SK-N-SH treated with all-trans-retinoic acid at 6 μM for 48 hours (cell line): ENCODE results near the gene TMC4.

ENCODE experiments used
- ATAC-seq: fragments of 200-7000 bp; cut with Tn5 transposase; 3 replicates; pipeline ENCODE4 v1.9.1; 2020; ENCODE audit warnings: mild to moderate bottlenecking, moderate library complexity
- ARNTL ChIP-seq: fragments of 450-650 bp; formaldehyde crosslinking; IDR thresholded peaks from 2 replicates; pipeline ENCODE4 v1.5.0; 2020; ENCODE audit warnings: low read depth, mild to moderate bottlenecking, moderate library complexity, borderline replicate concordance
- BACH2 ChIP-seq: fragments of 250-450 bp; sonication (Bioruptor Pico); IDR thresholded peaks from 2 replicates; pipeline ENCODE4 v1.9.0; 2021; ENCODE audit warnings: mild to moderate bottlenecking, borderline replicate concordance
- CREB5 ChIP-seq: fragments of 250-450 bp; sonication (Bioruptor Pico); IDR thresholded peaks from 2 replicates; pipeline ENCODE4 v1.5.1; 2020; ENCODE audit warnings: low read depth, mild to moderate bottlenecking, moderate library complexity
- CSDC2 ChIP-seq: fragments of 250-450 bp; sonication (Bioruptor Pico); IDR thresholded peaks from 2 replicates; pipeline ENCODE4 v1.5.0; 2020; ENCODE audit warnings: mild to moderate bottlenecking, moderate library complexity
- CSRNP3 ChIP-seq: fragments of 250-450 bp; sonication (Bioruptor Pico); IDR thresholded peaks from 2 replicates; pipeline ENCODE4 v1.5.1; 2021; ENCODE audit warnings: mild to moderate bottlenecking, moderate library complexity
- ESRRG ChIP-seq: fragments of 250-450 bp; sonication (Bioruptor Pico); IDR thresholded peaks from 2 replicates; pipeline ENCODE4 v1.6.1; 2021; ENCODE audit warnings: mild to moderate bottlenecking
- GLIS3 ChIP-seq: fragments of 250-450 bp; sonication (Bioruptor Pico); IDR thresholded peaks from 2 replicates; pipeline ENCODE4 v1.5.0; 2020; ENCODE audit warnings: mild to moderate bottlenecking, moderate library complexity
- ISL1 ChIP-seq: fragments of 250-450 bp; sonication (Bioruptor Pico); IDR thresholded peaks from 2 replicates; pipeline ENCODE4 v2.1.2; 2022; ENCODE audit warnings: mild to moderate bottlenecking, moderate library complexity
- OSR1 ChIP-seq: fragments of 250-450 bp; sonication (Bioruptor Pico); IDR thresholded peaks from 2 replicates; pipeline ENCODE4 v1.8.0; 2022; ENCODE audit warnings: moderate library complexity, mild to moderate bottlenecking, inconsistent platforms
- PATZ1 ChIP-seq: fragments of 250-450 bp; sonication (Bioruptor Pico); IDR thresholded peaks from 2 replicates; pipeline ENCODE4 v1.8.0; 2020; ENCODE audit warnings: mild to moderate bottlenecking, moderate library complexity, borderline replicate concordance
- POU6F1 ChIP-seq: fragments of 250-450 bp; sonication (Bioruptor Pico); IDR thresholded peaks from 2 replicates; pipeline ENCODE4 v1.8.0; 2021; ENCODE audit warnings: low read depth, mild to moderate bottlenecking, moderate library complexity, borderline replicate concordance
- PPARA ChIP-seq: fragments of 250-450 bp; sonication (Bioruptor Pico); IDR thresholded peaks from 2 replicates; pipeline ENCODE4 v1.5.0; 2020; ENCODE audit warnings: mild to moderate bottlenecking, borderline replicate concordance
- RARB ChIP-seq: fragments of 250-450 bp; sonication (Bioruptor Pico); IDR thresholded peaks from 2 replicates; pipeline ENCODE4 v1.8.0; 2021; ENCODE audit warnings: mild to moderate bottlenecking, moderate library complexity
- TCF4 ChIP-seq: fragments of 250-450 bp; sonication (Bioruptor Pico); IDR thresholded peaks from 2 replicates; pipeline ENCODE4 v1.8.0; 2021; ENCODE audit warnings: mild to moderate bottlenecking, moderate library complexity, borderline replicate concordance
- TOX ChIP-seq: fragments of 250-450 bp; sonication (Bioruptor Pico); IDR thresholded peaks from 2 replicates; pipeline ENCODE4 v1.8.0; 2021; ENCODE audit warnings: mild to moderate bottlenecking, moderate library complexity, borderline replicate concordance
- TSHZ2 ChIP-seq: fragments of 250-450 bp; sonication (Bioruptor Pico); IDR thresholded peaks from 2 replicates; pipeline ENCODE4 v1.5.0; 2020; ENCODE audit warnings: mild to moderate bottlenecking, moderate library complexity
- ZC3H10 ChIP-seq: fragments of 250-450 bp; sonication (Bioruptor Pico); IDR thresholded peaks from 2 replicates; pipeline ENCODE4 v1.5.1; 2021; ENCODE audit warnings: mild to moderate bottlenecking, moderate library complexity
- ZFP3 ChIP-seq: fragments of 250-450 bp; sonication (Bioruptor Pico); IDR thresholded peaks from 2 replicates; pipeline ENCODE4 v1.5.0; 2020; ENCODE audit warnings: mild to moderate bottlenecking, moderate library complexity
- ZFP30 ChIP-seq: fragments of 450-650 bp; formaldehyde crosslinking; IDR thresholded peaks from 2 replicates; pipeline ENCODE4 v1.5.0; 2022; ENCODE audit warnings: mild to moderate bottlenecking, moderate library complexity
- ZNF565 ChIP-seq: fragments of 450-650 bp; formaldehyde crosslinking; conservative IDR thresholded peaks from 2 replicates; pipeline ENCODE4 v1.5.0; 2020; ENCODE audit warnings: low read depth, mild to moderate bottlenecking, moderate library complexity
- ZNF70 ChIP-seq: fragments of 450-650 bp; formaldehyde crosslinking; IDR thresholded peaks from 2 replicates; pipeline ENCODE4 v1.5.0; 2020; ENCODE audit warnings: mild to moderate bottlenecking, moderate library complexity
- ZNF8 ChIP-seq: fragments of 450-650 bp; formaldehyde crosslinking; IDR thresholded peaks from 2 replicates; pipeline ENCODE4 v1.5.0; 2020; ENCODE audit warnings: mild to moderate bottlenecking, moderate library complexity

Gene TMC4

GRCh38 chr19:54136864-54137698 lies 35.9 kb downstream of the TMC4 start (continued):
- no peak for TF ChIP-seq ZNF8

GRCh38 chr19:54136086-54136863 lies 36.7 kb downstream of the TMC4 start:
- ATAC-seq: peak; percentile 4
- TF ChIP-seq CREB5 (CRISPR knock-in tag) (no peak), BACH2 (no peak), ZNF8 (no peak), ARNTL (CRISPR knock-in tag) (no peak), GLIS3 (CRISPR knock-in tag) (no peak), ZFP3 (no peak), ZC3H10 (no peak), POU6F1 (no peak), CSDC2 (CRISPR knock-in tag) (no peak), ZNF70 (CRISPR knock-in tag) (no peak), PATZ1 (CRISPR knock-in tag) (no peak), ESRRG (CRISPR knock-in tag) (no peak), TCF4 (CRISPR knock-in tag) (no peak), TOX (CRISPR knock-in tag) (no peak), RARB (CRISPR knock-in tag) (no peak), ZNF565 (CRISPR knock-in tag) (no peak), TSHZ2 (CRISPR knock-in tag) (no peak), ISL1 (CRISPR knock-in tag) (no peak), PPARA (no peak), OSR1 (CRISPR knock-in tag) (no peak)

- ATAC-seq: no peak
- no peak for TF ChIP-seq ISL1 (CRISPR knock-in tag)
- TF ChIP-seq ARNTL (CRISPR knock-in tag): no peak
- TF ChIP-seq TOX (CRISPR knock-in tag): no peak
- no peak for TF ChIP-seq PATZ1 (CRISPR knock-in tag)
- TF ChIP-seq GLIS3 (CRISPR knock-in tag): no peak
- TF ChIP-seq PPARA: no peak
- TF ChIP-seq RARB (CRISPR knock-in tag): no peak
- no peak for TF ChIP-seq ZFP30 (CRISPR knock-in tag)
- no peak for TF ChIP-seq ESRRG (CRISPR knock-in tag)
- no peak for TF ChIP-seq POU6F1
- TF ChIP-seq TCF4 (CRISPR knock-in tag): no peak
- no peak for TF ChIP-seq CSRNP3 (CRISPR knock-in tag)
- TF ChIP-seq ZC3H10: no peak
- no peak for TF ChIP-seq ZNF70 (CRISPR knock-in tag)
- no peak for TF ChIP-seq BACH2
- TF ChIP-seq ZNF8: no peak
These were observed 38.9 kb downstream of the TMC4 start for GRCh38 chr19:54133957-54134590.
